GM18505 (cell line): ENCODE measurements around the gene IVD.

Source experiments
- ATAC-seq: cut with Tn5 transposase; IDR thresholded peaks from one replicate; pipeline ENCODE4 v1.9.1; 2021; ENCODE audit not compliant: unreplicated experiment
- POLR2A ChIP-seq: IDR thresholded peaks from 4 replicates; pipeline ENCODE4 v1.6.1; 2011; ENCODE audit warnings: borderline replicate concordance; ENCODE audit not compliant: insufficient read depth, insufficient read length; ENCODE audit errors: extremely low read depth

Gene IVD

GRCh38 chr15:40405501-40406381, at the start of gene IVD:
TSS of gene IVD (plus strand) at chr15:40405795. CDS start at chr15:40405828, 33 bp downstream.
- peak; percentile 88 for TF ChIP-seq POLR2A
- peak; percentile 75 for ATAC-seq

GRCh38 chr15:40355976-40356585, 49.5 kb upstream of the IVD start:
- no peak for ATAC-seq
- TF ChIP-seq POLR2A, result no peak

DNA sequence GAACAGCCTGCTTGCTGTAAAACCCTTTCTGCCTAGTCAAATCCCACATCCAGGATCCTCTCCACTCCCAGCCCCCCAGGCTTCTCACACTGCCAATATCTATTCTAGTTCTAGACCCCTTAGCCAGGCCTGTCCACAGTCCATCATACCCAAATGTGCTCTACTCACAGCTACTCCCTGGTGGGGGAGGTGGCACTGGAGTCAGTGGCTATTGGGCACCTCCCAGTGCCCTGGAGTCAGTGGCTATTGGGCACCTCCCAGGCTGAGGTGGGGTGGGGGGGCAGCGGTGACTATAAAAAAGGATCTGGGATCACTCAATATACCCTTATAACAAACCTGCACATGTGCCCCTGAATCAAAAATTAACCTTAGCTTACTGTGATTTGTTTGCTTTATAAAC, 48.3 kb upstream of the IVD start:
- no peak for ATAC-seq
- TF ChIP-seq POLR2A, result no peak

GRCh38 chr15:40357723-40358470, 47.7 kb upstream of the IVD start, which contains the start of gene DISP2:
TSS of gene DISP2 (plus strand) at chr15:40358219. CDS start at chr15:40358322, 103 bp downstream.
- TF ChIP-seq POLR2A, result no peak
- ATAC-seq, result peak; percentile 84

GRCh38 chr15:40358471-40359353, 46.9 kb upstream of the IVD start:
- no peak for TF ChIP-seq POLR2A
- peak; percentile 17 for ATAC-seq

GRCh38 chr15:40360015-40360414, 45.6 kb upstream of the IVD start:
- ATAC-seq, result no peak
- no peak for TF ChIP-seq POLR2A

GRCh38 chr15:40361640-40362039, 44.0 kb upstream of the IVD start:
- no peak for TF ChIP-seq POLR2A
- ATAC-seq, result no peak

GRCh38 chr15:40363611-40364010, 42.0 kb upstream of the IVD start:
- TF ChIP-seq POLR2A, result no peak
- ATAC-seq, result no peak

DNA sequence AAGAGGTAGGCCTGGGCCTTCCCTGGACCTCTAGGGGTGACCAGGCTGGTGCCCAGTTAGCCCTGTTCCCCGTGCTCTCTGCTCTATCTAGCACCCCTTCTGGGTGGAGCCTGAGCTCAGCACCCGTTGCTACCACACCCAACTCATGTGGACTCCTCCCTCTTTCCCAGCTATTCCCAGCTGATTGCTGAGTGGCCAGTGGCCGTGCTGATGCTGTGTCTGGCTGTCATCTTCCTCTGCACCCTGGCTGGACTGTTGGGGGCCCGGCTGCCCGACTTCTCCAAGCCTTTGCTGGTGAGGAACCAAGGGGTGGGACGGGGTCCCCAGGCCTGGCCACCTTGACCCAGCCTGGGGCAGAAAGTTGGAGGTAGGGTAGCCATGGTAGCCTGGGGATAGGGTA, 41.3 kb upstream of the IVD start:
- no peak for ATAC-seq

DNA sequence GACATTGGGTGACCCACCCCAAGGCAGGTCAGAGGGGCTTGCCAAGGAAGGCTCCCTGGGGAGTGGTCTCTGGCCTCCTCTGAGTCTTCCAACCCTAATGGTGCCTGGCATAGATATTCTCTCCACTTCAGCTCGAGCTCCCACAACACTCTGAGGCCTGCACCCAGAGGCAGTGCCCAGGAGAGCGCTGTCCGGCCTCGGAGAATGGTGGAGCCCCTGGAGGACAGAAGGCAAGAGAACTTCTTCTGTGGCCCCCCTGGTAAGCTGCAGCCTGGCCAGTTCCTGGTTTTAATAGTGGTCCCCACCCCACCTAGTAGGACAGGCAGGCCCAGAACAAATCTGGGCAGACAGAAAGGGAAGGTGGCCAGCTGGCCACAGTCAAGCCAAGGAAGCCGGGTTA, 40.6 kb upstream of the IVD start:
- no peak for ATAC-seq
- no peak for TF ChIP-seq POLR2A

More for the DNA sequence above, 41.3 kb upstream of the IVD start:
- TF ChIP-seq POLR2A, result no peak

GRCh38 chr15:40365624-40366456, 39.8 kb upstream of the IVD start:
- no peak for TF ChIP-seq POLR2A
- no peak for ATAC-seq
